GM18499 (cell line): ENCODE data around the gene HAX1.
"Not testable (repeated sequence)": the region's sequence is repeated elsewhere in the genome, so short reads cannot be mapped to it uniquely, and the experiment has no call there.

ENCODE experiments used
- ATAC-seq: cut with Tn5 transposase; IDR thresholded peaks from one replicate; pipeline ENCODE4 v1.9.1; 2021; ENCODE audit warnings: moderate number of reproducible peaks; ENCODE audit not compliant: insufficient read depth, unreplicated experiment

HAX1 gene

DNA sequence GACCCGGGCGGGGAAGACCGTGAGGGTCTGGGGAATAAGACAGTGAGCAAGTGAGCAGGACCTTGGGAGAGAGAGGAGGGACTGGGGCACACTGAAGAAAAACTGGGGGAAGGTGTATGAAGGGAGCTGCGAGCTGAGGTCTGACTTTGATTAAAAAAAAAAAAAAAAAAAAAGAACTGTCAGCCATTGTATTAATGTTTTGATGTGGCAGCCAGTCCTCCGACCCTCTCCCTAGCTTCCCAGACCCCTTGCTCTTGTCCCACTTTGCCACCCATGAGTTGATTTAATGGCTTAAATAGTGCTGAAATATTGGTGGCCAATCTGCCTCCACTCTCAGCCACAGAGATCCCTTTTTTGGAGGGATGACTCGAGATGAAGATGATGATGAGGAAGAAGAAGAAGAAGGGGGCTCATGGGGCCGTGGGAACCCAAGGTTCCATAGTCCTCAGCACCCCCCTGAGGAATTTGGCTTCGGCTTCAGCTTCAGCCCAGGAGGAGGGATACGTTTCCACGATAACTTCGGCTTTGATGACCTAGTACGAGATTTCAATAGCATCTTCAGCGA lies 652 bp downstream of the HAX1 start:
- ATAC-seq, result no peak

- no peak for ATAC-seq
Observed at GRCh38 chr1:154276797-154277196, 4.4 kb downstream of the HAX1 start.

DNA sequence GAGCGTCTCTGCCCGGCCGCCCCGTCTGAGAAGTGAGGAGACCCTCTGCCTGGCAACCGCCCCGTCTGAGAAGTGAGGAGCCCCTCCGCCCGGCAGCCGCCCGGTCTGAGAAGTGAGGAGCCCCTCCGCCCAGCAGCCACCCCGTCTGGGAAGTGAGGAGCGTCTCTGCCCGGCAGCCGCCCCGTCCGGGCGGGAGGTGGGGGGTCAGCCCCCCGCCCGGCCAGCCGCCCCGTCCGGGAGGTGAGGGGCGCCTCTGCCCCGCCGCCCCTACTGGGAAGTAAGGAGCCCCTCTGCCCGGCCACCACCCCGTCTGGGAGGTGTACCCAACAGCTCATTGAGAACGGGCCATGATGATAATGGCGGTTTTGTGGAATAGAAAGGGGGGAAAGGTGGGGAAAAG lies 15.2 kb downstream of the HAX1 start:
- ATAC-seq, result not testable (repeated sequence)

- ATAC-seq, result no peak
Observed at GRCh38 chr1:154288661-154289060, 16.2 kb downstream of the HAX1 start.

GRCh38 chr1:154290921-154291320 lies 18.5 kb downstream of the HAX1 start:
- no peak for ATAC-seq

DNA sequence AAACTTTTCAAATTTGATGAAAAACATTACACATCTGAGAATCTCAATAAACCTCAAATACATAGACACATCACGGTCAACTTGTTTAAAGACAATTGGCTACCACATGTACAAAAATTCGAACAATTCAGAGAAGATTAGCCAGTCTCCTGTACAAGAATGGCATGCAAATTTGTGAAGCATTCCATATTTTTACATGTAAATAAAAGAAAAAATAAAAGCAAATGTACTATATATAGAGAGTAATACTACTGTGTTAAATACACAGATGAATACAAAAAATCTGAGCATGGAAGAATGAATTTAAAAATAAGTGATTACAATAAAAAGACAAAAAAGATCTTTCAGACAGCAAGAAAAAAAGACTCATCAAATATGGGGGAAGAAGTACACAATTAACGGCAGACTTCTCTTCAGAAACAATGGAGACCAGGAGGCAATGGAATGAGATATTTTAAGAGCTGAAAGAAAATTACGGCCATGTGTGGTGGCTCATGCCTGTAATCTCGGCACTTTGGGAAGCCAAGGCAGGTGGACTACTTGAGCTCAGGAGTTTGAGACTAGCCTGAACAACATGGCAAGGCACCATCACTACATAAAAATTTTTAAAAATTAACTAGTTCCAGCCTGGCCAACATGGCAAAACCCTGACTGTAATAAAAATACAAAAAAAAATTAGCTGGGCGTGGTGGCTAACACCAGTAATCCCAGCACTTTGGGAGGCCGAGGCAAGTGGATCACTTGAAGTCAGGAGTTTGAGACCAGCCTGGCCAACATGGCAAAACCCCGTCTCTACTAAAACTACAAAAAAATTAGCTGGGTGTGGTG lies 23.2 kb downstream of the HAX1 start:
- no peak for ATAC-seq

- ATAC-seq, result no peak
Observed at GRCh38 chr1:154301582-154301981, 29.2 kb downstream of the HAX1 start.

GRCh38 chr1:154304664-154305337 lies 32.4 kb downstream of the HAX1 start:
- ATAC-seq, result no peak

DNA sequence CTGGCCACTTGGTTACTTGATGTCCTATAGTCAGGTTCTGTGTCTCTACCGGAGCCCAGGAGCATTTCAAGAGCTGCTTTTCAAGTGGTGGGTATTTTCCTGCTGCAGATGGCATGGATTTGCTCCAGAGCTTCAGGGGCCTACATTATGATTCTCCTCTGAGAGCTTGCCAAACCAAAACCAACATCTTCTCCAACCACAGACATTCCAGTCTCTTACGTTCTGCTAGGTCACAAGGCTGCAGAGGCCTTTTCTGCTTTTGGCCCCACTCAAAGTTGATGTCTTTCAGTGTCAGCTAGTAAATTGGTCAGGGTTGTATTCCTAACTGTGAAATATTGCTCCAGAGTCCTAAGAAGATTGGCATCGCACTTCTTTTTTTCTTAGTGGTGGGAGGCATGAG lies 33.7 kb downstream of the HAX1 start:
- ATAC-seq, result no peak

- ATAC-seq, result not testable (repeated sequence)
Observed at GRCh38 chr1:154307670-154308270, 35.3 kb downstream of the HAX1 start.

DNA sequence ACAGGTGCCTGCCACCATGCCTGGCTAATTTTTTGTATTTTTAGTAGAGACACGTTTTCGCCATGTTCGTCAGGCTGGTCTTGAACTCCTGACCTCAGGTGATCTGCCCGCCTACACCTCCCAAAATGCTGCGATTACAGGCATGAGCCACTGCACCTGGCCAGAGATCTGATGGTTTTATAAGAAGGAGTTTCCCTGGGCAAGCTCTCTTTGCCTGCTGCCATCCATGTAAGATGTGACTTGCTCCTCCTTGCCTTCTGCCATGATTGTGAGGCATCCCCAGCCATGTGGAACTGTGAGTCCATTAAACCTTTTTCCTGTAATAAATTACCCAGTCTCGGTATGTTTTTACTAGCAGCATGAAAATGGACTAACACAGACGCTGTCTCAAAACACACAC lies 36.7 kb downstream of the HAX1 start:
- not testable (repeated sequence) for ATAC-seq

DNA sequence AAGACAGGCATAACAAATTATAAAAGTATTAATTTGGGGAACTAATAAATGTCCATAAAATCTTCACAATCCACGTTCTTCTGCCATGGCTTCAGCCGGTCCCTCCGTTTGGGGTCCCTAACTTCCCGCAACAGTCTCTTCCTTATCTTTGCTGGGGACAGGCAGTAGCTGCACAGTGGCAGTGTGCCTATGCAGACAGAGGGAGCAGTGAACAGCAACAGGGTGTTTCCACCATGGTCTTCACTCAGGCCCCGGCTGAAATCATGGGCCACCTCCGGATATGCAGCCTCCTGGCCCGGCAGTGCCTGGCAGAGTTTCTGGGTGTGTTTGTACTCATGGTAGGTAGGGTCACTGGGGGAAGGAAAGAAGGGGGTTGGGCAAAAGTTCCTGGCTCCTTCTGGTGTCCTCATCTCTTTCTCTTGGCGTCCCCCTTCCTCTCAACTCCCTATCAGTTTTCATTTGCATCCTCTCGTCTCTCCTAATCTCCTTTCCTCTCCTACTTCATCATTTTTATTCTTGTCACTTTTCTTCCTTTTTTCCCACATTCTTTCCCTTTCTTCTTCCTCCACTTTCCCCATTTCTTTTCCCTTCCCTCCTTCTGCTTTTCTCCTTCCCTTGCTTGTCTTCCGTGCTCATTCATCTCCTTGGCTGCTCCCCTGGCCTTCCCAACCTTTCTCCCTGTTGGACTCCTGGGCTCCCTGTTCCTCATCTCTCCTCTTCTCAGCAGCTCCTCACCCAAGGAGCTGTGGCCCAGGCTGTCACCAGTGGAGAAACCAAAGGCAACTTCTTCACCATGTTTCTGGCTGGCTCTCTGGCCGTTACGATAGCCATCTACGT lies 40.0 kb downstream of the HAX1 start:
- not testable (repeated sequence) for ATAC-seq

DNA sequence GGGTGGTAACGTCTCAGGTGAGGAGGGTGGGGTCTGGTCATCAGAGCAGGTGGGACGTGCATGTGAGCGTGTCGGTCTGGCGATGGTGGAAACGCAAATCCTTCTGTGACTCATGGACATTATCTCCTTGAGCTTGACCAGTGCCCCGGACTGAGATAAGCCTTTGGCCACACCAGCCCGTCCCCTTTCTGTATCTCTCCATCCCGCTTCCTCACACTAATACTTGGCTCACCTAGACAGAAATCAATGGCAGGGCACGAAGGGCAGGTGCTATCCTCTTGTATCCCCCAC lies 40.6 kb downstream of the HAX1 start:
- no peak for ATAC-seq

DNA sequence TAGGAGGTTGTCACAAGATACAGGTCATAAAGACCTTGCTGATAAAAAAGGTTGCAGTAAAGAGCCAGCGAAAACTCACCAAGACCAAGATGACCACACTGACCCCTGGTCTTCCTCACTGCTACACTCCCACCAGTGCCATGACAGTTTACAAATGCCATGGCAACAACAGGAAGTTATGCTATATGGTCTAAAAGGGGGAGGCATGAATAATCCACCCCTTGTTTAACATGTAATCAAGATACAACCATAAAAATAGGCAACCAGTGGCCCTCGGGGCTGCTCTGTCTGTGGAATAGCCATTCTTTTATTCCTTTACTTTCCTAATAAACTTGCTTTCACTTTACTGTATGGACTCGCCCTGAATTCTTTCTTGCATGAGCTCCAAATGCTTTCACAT lies 41.8 kb downstream of the HAX1 start:
- ATAC-seq, result not testable (repeated sequence)

DNA sequence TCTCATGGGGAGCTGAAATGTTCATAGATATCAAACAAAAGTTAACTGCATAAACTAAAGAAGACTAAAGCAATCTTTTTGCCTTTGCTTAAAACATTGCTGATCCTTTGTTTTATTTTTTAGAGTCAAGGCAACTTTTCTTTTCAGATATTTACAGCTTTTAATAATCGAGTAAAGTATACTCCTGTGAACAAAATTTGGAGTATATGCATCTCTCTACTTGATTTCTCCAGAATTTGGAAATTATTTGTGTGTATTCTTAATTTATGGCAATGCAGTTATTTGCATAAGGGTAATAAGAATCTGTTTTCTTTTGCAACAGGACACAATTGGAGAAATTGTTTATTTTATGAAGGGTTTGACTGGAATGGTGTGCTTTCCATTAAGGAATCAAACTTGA lies 44.3 kb downstream of the HAX1 start:
- no peak for ATAC-seq

GRCh38 chr1:154318386-154318785 lies 46.0 kb downstream of the HAX1 start:
- no peak for ATAC-seq

GRCh38 chr1:154320882-154321608 lies 48.6 kb downstream of the HAX1 start, which contains the start of gene AQP10:
TSS of gene AQP10 (plus strand) at chr1:154321093. CDS start at chr1:154321156, 63 bp downstream.
- no peak for ATAC-seq

GRCh38 chr1:154321609-154321934 lies 49.1 kb downstream of the HAX1 start:
- not testable (repeated sequence) for ATAC-seq

DNA sequence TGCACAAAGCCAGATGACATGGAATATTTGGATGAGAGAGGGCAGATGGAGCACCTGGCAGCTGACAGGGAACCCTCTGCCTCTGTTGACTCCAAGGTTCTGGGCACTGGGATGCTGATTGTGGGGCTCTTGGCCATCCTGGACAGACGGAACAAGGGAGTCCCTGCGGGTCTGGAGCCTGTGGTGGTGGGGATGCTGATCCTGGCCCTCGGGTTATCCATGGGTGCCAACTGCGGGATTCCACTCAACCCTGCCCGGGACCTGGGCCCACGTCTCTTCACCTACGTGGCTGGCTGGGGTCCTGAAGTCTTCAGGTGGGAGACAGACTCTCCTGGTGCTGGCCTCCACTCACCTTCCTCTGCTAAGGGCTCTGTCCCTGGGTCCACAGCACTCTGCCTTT lies 51.1 kb downstream of the HAX1 start:
- ATAC-seq, result no peak

- ATAC-seq, result no peak
Observed at GRCh38 chr1:154324241-154324640, 51.8 kb downstream of the HAX1 start.
